Type B pancreatic cell (in vitro differentiated cells): ENCODE data around the gene CFDP1. TPM values are rescaled to one million over a fixed set of nuclear protein-coding genes. Genes with fewer than 3 reads are reported as not detected.
"Not testable (repeated sequence)": the region's sequence is repeated elsewhere in the genome, so short reads cannot be mapped to it uniquely, and the experiment has no call there.

Experiments
- DNase-seq: peaks from one replicate; pipeline ENCODE4 v3.0.0; 2021; ENCODE audit warnings: mixed read lengths; ENCODE audit not compliant: unreplicated experiment; ENCODE audit errors: extremely low spot score
- H3K27ac Mint-ChIP-seq: 2 replicates; pipeline ENCODE4 v1.8.0; 2021; ENCODE audit warnings: mild to moderate bottlenecking, mixed read lengths
- H3K27me3 Mint-ChIP-seq: 2 replicates; pipeline ENCODE4 v1.8.0; 2021; ENCODE audit warnings: mixed read lengths
- H3K36me3 Mint-ChIP-seq: 2 replicates; pipeline ENCODE4 v1.8.0; 2021; ENCODE audit warnings: mixed read lengths
- H3K4me1 Mint-ChIP-seq: one replicate; pipeline ENCODE4 v1.8.0; 2021; ENCODE audit warnings: mixed read lengths; ENCODE audit not compliant: unreplicated experiment
- H3K4me3 Mint-ChIP-seq: 2 replicates; pipeline ENCODE4 v1.8.0; 2021; ENCODE audit warnings: mild to moderate bottlenecking, mixed read lengths
- H3K9me3 Mint-ChIP-seq: 2 replicates; pipeline ENCODE4 v1.8.0; 2021; ENCODE audit warnings: mixed read lengths
- total RNA-seq: library from RNA; stranded (reverse); gene quantifications from 2 replicates; pipeline ENCODE4 v1.2.1, GENCODE V29; 2021; ENCODE audit warnings: low replicate concordance
- TF ChIP-seq, protein P1 (sequence below): fragments of 200-600 bp; sonication (generic); conservative IDR thresholded peaks from 2 replicates; pipeline ENCODE4 v1.5.0; 2021; ENCODE audit warnings: antibody characterized with exemption, mild to moderate bottlenecking

CFDP1 gene
- total RNA-seq, 1 donor from 2014 or later, result 84.9 TPM

DNA sequence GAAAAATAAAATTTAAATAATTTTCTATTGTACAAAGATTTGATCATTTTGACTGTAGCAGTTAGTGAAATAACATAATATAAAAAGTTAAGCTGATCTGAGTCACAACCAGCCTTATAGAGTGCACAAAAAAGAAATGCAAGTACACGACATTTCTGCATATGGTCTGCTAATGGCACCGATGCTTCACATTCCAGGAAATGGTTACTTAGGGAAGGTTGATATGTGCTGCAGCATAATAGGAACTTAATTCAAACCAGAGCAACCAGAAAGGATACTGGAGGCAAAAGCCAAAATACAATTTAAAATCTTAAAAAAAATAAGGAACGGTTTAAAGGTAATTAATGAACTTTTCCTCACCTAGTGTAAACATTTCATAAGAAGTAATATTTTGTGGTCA, 10.0 kb upstream of the CFDP1 start:
- no peak for DNase-seq

DNA sequence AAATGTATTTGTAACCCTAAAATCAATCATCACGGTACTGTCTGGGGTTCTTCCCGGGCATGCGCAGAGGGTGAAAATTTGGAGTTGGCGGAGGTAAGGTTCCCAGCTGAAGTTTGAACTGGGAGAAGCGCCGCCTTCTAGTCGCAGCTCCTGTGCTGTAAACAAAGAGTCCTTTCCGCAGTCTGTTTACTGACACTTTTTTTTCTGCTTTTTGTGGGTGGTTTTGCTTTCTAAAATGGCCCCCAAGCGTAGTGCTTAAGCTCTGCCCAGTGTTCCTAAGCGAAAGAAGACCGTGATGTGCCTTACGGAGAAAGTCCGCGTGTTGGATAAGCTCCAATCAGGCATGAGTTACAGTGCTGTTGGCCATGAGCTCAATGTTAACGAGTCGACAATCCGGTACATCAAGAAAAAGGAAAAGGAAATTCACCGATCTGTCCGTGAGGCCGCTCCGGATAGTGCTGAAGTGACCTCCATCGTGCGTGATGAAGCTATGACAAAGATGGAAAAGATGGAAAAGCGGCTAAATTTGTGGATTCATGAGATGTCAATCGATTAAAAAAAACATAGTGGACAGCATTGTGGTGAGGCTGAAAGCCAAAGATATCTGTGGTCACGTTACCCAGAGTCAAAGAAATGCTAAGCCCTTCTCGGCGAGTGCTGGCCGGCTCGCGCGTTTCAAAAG, 570 bp upstream of the CFDP1 start:
- no peaks in the 10 kb centered on the region for H3K27me3 Mint-ChIP-seq
- H3K4me3 Mint-ChIP-seq, result peak overlapping the region; percentile 89
- peaks cover 13% of the 10 kb centered on the region for H3K4me1 Mint-ChIP-seq
- H3K9me3 Mint-ChIP-seq, result peaks cover 4% of the 10 kb centered on the region
- H3K27ac Mint-ChIP-seq, result peak overlapping the region; percentile 94
- DNase-seq, result no peak
- H3K36me3 Mint-ChIP-seq, result peaks cover 8% of the 10 kb centered on the region
- TF ChIP-seq, protein P1, sequence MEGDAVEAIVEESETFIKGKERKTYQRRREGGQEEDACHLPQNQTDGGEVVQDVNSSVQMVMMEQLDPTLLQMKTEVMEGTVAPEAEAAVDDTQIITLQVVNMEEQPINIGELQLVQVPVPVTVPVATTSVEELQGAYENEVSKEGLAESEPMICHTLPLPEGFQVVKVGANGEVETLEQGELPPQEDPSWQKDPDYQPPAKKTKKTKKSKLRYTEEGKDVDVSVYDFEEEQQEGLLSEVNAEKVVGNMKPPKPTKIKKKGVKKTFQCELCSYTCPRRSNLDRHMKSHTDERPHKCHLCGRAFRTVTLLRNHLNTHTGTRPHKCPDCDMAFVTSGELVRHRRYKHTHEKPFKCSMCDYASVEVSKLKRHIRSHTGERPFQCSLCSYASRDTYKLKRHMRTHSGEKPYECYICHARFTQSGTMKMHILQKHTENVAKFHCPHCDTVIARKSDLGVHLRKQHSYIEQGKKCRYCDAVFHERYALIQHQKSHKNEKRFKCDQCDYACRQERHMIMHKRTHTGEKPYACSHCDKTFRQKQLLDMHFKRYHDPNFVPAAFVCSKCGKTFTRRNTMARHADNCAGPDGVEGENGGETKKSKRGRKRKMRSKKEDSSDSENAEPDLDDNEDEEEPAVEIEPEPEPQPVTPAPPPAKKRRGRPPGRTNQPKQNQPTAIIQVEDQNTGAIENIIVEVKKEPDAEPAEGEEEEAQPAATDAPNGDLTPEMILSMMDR, result no peak

More for the DNA sequence above, 10.0 kb upstream of the CFDP1 start:
- H3K27me3 Mint-ChIP-seq, result no peaks in the 10 kb centered on the region
- TF ChIP-seq, protein P1, result no peak
- H3K4me3 Mint-ChIP-seq, result no peak overlapping the region
- no peaks in the 10 kb centered on the region for H3K9me3 Mint-ChIP-seq
- H3K36me3 Mint-ChIP-seq, result peaks cover 4% of the 10 kb centered on the region
- H3K27ac Mint-ChIP-seq, result peak overlapping the region; percentile 18
- peaks cover 6% of the 10 kb centered on the region for H3K4me1 Mint-ChIP-seq

DNA sequence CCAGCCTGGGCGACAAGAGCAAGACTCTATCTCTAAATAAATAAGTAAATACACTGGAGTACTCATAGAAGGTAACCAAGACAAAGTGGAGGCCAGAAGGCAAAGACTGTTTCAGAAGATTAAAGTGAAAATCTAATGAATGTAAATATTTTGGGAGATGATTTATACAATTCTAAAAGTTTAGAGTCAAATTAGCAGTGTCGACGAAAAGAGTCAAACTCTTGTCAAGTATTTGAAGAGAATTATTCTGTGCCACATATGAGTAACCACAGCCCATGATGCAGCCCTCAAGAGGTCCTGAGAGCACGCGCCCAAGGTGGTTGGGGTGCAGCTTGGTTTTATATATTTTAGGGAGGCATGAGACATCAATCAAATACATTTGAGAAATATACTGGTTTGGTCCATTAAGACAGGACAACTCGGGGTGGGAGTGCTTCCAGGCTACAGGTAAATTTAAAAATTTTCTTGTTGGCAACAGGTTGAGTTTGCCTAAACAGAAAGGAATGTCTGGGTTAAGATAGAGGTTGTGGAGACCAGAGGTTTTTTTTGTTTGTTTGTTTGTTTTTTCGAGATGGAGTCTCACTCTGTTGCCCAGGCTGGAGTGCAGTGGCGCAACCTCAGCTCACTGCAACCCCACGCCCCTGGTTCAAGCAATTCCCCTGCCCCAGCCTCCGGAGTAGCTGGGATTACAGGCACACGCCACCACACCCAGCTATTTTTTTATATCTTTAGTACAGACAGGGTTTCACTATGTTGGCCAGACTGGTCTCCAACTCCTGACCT, 3.5 kb downstream of the CFDP1 start:
- peak overlapping the region; percentile 71 for H3K4me3 Mint-ChIP-seq
- H3K4me1 Mint-ChIP-seq, result peaks cover 13% of the 10 kb centered on the region
- peak overlapping the region; percentile 32 for H3K27ac Mint-ChIP-seq
- H3K36me3 Mint-ChIP-seq, result peaks cover 12% of the 10 kb centered on the region
- no peaks in the 10 kb centered on the region for H3K27me3 Mint-ChIP-seq
- H3K9me3 Mint-ChIP-seq, result no peaks in the 10 kb centered on the region
- TF ChIP-seq, protein P1, result no peak
- no peak for DNase-seq

DNA sequence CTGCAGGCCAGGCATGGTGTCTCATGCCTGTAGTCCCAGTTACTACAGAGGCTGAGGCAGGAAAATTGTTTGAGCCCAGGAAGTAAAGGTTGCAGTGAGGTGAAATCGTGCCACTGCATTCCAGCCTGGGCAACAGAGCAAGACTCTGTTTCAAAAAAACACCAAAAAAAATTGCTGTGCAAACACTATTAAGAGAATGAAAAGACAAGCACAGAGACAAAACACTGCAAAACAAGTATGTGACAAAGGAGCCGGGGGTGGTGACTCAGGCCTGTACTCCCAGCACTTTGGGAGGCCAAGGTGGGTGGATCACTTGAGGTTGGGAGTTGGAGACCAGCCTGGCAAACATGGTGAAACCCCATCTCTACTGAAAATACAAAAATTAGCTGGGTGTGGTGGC, 6.8 kb downstream of the CFDP1 start:
- not testable (repeated sequence) for H3K27ac Mint-ChIP-seq, DNase-seq, H3K4me3 Mint-ChIP-seq, H3K9me3 Mint-ChIP-seq, H3K27me3 Mint-ChIP-seq
- peaks cover 13% of the 10 kb centered on the region for H3K36me3 Mint-ChIP-seq
- H3K4me1 Mint-ChIP-seq, result peaks cover 11% of the 10 kb centered on the region

DNA sequence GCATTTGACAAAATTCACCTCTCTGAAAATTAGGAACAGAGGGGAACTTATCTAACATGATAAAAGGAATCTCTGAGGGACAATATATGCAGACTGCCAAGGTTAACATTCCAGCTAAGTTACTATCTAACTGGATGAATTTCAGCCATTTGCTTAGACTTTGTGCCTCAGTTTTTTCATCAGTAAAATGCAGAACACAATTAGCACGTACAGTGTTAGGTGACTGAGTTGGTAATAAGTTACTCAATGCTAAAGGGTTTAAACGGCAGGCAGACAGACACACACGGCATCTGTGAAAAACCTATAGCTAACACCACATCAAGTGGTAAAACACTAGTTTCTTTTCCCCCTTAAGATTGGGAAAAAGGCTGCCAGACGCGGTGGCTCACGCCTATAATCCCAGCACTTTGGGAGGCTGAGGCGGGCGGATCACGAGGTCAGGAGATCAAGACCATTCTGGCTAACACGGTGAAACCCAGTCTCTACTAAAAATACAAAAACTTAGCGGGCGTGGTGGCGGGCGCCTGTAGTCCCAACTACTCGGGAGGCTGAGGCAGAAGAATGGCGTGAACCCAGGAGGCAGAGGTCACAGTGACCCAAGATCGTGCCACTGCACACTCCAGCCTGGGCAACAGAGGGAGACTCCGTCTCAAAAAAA, 9.1 kb downstream of the CFDP1 start:
- peaks cover 23% of the 10 kb centered on the region for H3K4me1 Mint-ChIP-seq
- peak overlapping the region; percentile 68 for H3K27ac Mint-ChIP-seq
- not testable (repeated sequence) for DNase-seq, H3K36me3 Mint-ChIP-seq, H3K9me3 Mint-ChIP-seq, H3K4me3 Mint-ChIP-seq, H3K27me3 Mint-ChIP-seq

DNA sequence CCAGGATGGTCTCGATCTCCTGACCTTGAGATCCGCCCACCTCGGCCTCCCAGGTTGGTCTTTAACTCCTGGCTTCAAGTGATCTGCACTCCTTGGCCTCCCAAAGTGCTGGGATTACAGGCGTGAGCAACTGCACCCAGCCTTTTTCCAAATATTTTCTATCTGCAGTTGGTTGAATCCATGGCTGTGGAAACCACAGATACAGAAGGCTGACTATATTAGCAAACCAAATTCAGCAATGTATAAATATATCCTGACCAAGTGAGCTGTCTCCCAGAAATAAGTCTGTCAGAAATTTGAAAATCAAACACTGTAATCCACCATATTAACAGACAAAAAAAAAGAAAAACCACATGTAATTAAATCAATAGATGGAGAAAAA, 9.6 kb downstream of the CFDP1 start:
- H3K27me3 Mint-ChIP-seq, result no peaks in the 10 kb centered on the region
- no peak for DNase-seq
- TF ChIP-seq, protein P1, result no peak
- peak overlapping the region; percentile 68 for H3K27ac Mint-ChIP-seq
- peaks cover 23% of the 10 kb centered on the region for H3K4me1 Mint-ChIP-seq
- peaks cover 8% of the 10 kb centered on the region for H3K36me3 Mint-ChIP-seq
- H3K9me3 Mint-ChIP-seq, result no peaks in the 10 kb centered on the region
- no peak overlapping the region for H3K4me3 Mint-ChIP-seq
